SIG-M5 (cell line): Measurements from ENCODE around the gene BTBD8.
"Not testable (repeated sequence)": the region's sequence is repeated elsewhere in the genome, so short reads cannot be mapped to it uniquely, and the experiment has no call there.

Experiments used
- DNase-seq: peaks from one replicate; lab custom pipeline; 2025; lab: John Stamatoyannopoulos, UW

BTBD8 gene

DNA sequence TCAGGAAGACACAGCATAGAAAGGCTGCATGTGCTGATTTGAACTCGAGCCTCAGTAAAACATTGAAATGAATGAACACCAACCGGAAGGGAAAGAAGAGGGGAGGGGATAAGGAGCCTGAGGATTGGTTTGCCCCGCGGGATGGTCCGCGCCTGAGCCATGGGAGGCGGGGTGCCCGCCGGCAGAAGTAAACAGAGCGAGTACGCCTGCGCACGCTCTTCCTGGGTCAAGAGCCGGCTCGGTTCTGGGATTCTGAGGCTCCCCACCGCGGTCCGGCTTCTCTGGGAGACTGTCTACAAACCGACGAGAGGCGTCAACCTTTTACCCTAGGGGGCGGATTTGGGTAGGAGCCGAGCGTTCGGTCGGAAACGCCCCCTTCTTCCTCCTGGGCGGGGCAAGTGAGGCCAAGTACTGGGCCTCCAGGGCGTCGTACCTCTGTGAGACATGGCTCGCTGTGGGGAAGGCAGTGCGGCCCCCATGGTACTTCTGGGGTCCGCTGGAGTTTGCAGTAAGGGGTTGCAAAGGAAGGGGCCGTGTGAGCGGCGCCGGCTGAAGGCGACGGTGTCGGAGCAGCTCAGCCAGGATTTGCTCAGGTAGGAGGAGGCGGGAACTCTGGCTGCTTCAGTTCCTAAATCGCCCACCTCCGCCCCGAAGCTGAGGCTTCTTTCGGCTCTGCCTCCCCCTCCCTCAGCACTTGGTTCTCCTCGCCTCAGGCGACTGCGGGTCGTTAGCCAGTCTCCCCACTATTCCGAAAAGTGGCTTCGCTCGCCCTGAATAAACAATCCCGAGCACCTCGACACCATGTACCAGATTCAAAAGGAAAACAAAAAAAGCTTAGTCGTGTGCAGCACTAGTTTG is at the start of gene BTBD8:
Gene BTBD8, plus strand, starts transcription at position 218 of the 858 bp plus-strand sequence. Its CDS starts 227 bp downstream, at position 445.
- peak; percentile 32 for DNase-seq

DNA sequence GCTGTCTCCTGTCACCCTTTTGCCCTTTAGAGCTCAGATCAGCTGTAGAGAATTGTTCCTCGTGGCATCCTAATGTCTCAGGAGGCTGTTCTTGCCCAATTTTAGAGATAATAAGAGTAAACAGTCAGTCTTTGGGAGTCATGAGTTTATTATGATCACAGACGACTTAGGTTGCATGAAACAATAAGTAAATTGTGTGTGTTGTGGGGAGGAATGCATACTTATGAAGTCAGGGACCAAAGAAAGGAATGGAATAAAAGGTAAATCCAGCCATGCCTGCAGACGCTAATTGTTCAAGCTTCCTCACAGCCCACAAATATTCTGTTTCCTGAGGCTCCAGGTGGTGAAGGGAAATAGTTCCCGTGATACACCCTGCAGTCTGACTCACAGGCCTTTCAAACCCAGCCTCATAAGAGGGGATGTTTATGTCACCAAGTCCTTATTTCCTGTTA is 49.5 kb upstream of the BTBD8 start:
- DNase-seq, result no peak

DNA sequence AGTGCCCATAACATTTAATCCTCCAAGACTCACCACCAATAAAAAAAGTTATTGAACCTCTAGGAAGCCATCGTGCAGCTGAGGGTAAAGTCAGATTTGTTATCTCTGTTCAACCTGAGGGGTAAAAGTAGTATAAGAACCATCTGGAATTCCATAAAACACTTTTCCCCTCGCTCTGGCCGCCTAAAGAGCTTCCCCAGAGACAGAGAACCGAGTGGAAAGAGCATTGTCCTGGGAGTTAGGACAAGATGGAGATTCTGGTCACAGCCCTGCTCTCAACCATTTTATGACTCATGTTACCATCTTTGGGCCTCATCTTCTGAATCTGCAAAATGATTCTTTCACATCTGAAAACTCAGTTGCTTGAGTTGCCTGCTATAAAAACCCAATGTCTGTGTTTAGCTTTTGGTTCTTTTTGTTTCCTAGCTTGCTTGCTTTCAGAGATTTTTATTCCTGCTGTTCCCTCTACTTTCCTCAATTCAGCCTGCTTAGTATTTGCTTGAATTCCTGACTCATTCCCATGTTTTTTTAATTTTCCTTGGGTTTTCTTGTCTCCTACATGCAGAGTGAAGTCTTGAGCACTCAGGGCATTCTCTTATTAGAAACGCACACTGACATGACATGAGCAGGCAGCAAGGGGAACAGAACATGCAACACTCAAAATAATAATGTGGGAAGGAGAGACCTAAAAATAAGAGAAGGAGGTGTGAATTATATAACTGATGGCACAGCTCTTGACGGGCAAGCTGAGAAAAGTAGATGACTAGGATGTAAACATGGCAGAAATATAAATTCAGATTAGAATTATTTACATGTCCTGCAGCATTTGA is 48.6 kb upstream of the BTBD8 start:
- DNase-seq, result no peak

DNA sequence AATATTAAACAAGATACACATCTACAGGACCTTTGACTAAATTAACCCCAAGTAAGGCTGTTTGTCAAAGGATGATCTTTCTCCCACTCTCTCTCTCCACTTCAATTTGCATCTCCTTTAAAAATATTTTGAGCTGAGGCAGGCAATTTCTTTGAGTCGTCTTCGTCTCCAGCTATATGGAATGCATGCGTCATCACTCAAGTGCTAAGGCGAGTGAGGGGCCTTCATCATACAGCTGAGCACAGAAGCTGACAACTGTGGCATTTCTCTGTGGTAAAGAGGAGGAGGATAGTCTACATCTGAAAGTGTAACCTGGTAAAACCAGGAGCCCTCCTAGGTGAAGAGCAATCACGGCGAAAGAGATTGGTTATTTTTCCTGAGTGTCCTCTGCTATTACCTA is 42.7 kb upstream of the BTBD8 start:
- DNase-seq, result no peak

DNA sequence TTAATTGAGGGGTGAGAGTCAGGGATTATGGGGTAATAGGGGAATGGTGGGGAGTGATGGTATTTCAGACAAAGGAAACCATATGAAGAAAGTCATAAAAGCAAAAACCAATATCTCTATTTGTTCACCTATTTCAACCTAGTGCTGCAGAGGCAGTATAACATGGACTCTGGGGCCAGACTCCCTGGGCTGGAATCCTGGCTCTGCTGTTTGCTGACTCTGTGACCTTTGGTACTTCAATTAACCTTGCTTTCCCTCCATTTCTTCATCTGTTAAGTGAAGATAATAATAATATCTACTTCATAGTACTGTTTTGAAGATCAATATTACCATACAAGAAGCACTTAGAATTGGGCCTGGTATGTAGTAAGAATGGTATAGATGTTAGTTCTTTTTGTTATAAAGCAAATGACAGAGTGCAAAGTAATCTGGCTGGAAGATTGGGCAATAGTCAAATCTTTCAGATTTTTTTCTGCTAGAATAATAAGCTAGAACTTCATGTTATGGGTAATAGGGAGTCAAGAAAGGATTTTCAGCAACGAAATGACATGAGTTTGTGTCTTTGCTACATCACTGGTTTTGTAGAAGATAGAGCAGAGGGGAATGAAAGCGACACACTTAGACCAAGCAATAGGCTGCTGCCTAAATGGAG is 41.3 kb upstream of the BTBD8 start:
- no peak for DNase-seq

DNA sequence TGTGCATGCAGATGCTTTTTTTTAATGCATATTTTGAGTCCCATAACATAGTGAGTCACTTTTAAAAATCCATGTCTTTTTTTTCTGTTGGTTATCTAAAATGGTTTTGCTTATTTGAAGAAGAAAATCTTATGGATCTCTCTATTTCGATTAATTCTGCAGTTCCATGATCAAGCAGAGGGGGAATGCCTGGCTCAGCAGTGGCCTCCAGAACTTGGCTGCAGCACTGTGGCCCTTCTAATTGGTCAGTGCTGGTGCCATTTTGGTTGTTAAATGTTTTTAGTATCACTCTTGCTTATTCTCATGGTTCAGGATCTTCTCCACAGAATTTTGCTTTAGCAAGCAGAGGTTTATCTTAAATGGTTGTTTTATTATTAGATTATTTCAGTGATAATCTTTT is 39.2 kb upstream of the BTBD8 start:
- DNase-seq, result no peak

DNA sequence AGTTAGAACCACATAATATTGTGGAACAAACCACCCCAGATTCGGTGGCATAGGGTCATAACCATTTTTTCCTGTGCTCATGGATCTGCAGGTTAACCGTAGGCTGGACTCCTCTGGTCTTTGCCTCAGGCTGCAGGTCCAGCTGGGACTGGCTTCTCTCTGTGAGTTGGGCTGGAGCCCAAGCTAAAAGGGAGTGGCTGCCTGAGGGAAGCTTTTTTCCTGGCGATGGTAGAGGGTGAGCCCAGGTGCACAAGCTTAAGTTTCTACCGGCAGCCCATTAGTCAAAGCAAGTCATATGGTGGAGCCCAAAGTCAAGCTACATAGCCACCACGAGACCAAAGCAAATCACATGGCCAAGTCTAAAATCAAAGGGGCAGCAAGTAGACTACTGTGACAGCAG is 36.5 kb upstream of the BTBD8 start:
- DNase-seq, result no peak

DNA sequence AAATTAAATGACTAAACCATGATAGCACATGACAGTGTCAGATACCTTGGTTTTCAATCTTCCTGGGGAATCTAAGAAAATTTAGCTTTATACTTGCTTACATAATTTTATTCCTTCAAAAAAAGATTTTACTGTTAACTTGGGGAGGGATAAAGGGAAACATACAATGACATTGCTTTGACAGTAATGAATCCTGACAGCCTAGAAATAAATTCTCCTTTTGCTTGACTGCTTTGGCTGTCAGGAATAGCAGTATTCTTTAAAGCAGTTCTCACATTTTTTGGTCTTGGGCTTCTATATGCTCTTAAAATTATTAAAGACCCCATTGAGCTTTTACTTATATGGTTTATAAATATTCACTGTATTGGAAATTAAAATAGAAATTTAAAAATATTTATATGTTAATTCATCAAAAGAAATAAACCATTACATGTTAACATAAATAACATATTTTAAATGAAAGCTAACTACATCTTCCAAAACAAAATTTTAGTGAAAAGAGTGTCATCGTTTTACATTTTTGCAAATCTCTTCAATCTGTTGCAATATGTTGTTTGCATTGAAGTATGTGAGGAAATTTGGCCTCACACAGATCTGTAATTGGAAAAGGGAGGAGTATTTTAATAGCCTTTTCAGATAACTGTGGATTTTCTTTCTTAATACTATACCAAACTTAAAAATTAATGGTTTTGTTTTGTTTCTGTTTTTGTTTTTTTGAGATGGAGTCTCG is 34.2 kb upstream of the BTBD8 start:
- no peak for DNase-seq

DNA sequence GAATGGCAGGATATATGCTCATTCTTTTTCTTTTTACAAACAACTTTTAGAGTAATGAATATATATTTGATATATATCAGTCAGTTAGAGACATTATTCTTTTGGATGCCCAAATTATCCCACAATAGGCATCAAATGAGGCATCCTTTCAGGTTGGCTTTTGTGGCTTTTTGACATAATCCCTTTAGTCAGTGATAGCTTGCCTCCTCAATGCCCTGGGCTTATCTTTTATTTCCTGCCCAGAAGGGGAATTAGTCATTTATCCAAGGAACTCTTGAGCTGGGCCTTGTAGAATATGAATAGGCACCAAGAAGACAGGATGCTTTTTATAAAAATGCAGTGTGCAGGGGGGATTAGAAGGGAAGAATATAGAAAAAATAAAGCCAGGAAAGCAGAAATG is 28.2 kb upstream of the BTBD8 start:
- no peak for DNase-seq

DNA sequence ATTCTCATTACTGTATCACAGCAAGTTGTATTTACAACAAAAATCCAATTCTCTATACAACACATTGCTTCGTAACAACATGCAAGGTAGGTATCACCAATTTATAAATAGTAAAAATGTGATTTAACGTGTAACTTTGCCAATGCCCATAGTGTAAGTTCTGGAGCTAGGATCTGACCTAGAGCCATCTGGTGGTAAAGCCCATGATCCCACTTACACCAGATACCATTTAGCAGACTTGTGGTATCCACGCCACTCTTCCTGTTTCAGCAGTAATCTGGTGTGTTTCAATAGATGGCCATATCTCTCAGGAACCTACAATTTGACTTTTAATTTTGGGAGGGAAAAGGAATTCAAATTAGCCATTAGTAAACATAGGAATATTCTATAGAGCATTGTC is 15.1 kb upstream of the BTBD8 start:
- DNase-seq, result no peak

DNA sequence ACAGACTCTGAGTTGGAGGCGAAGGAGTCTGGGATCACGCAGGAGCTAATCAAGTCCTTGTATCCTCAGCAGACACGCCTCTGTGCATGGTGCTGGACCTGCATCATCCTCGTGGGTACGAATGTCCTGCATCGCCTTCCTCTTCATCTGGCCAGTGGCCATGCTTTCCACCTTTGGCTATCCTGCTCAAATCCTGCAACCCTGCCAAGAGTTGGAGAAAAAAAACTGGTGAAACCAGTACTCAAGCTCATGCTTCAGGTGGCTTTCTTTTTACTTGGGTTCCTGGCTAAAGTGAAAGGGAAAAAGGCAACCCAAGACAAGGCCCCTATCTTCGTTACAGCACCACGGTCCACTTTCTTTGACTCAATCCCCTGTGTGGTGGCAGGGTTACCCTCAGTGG is 13.8 kb upstream of the BTBD8 start:
- DNase-seq, result no peak

DNA sequence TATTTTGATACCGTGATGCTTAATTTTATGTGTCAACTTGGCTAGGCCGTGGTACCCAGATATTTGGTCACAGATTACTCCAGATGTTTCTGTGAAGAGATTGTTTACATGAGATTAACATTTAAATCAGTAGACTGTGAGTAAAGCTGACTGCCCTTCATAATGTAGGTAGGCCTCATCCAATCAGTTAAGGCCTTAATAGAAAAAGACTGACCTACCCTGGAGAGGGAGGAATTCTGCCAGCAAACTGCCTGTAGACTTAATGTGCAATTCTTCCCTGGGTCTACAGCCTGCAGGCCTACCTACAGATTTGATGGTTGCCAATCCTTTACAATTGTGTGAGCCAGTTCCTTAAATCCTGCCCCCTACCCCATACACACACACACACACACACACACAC is 9.3 kb upstream of the BTBD8 start:
- DNase-seq, result no peak

DNA sequence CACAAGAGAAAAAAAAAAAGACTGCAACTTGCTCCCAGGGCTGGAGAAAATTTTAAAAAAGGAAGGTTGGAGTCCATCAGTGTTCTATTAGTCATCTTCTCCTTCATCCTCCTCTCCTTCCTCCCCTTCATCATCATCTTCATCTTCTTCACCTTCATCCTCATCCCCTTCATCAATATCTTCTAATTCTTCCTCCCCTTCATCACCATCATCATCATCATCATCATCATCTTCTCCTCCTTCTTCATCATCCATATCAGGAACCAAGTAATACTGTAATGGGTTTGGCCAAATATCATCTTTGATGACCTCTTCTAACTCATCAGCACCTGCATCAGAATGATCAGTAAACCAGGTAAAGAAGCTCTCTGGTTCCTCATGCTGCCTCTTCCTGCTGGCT is 5.7 kb upstream of the BTBD8 start:
- DNase-seq, result not testable (repeated sequence)

DNA sequence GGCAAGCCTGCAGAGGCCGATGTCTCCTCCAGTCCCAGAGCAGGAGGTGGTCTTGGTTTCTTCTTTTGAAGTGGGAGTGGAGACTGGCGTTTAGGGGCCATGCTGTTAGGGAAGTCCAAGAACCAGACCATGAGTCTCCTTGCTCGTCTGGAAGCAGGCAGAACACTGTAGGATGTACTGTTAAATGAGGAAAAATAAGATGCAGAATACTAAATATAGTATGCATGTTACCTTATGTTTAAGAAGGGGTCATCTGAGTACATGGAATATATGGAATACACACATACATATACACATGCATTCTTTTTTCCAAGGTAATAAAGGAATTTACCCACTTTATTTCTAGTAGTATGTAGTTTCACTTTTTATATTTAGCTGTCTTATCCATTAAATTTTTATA is 4.8 kb upstream of the BTBD8 start, which contains the start of gene SETSIP:
Gene SETSIP, minus strand, starts transcription at position 101 of the 400 bp plus-strand sequence. Its CDS starts 0 bp downstream, at position 101.
- DNase-seq, result no peak

DNA sequence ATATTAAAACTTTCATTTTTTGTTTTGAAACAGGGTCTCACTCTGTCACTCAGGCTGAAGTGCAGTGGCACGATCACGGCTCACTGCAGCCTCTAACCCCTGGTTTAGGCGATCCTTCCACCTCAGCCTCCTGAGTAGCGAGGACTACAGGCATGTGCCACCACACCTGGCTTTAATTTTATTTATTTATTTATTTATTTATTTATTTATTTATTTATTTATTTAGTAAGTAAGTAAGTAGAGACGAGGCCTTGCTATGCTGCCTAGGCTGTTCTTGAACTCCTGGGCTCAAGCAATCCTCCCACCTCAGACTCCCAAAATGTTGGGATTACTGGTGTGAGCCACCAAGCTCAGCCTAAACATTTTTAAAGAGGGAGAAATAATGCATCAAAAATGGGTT is 3.8 kb upstream of the BTBD8 start:
- DNase-seq, result no peak

DNA sequence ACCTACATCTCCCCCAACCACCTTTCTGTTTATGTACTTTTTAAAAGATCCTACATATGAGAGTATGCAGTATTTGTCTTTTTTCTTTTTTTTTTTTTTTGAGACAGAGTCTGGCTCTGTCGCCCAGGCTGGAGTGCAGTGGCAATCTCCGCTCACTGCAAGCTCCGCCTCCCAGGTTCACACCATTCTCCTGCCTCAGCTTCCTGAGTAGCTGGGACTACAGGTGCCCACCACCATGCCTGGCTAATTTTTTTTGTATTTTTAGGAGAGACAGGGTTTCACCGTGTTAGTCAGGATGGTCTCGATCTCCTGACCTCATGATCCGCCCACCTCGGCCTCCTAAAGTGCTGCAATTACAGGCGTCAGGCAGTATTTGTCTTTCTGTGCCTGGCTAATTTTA is 2.1 kb upstream of the BTBD8 start:
- DNase-seq, result not testable (repeated sequence)

DNA sequence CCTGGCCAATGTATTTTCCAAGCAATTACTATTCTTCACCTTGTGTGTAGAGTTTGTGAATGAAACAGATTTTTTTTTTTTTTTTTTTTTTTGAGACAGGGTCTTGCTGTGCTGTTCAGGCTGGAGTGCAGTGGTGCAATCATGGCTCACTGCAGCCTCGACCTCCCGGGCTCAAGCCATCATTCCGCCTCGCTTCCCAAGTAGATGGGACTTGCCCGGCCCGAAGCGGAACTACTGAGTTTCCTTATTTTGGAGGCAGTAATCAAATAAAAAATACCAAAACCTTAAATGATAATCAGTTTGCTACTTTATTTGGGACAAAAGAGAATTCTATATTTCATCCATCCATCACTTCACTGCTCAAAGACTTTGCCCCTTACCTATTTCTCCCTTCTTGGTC is 704 bp upstream of the BTBD8 start:
- no peak for DNase-seq

DNA sequence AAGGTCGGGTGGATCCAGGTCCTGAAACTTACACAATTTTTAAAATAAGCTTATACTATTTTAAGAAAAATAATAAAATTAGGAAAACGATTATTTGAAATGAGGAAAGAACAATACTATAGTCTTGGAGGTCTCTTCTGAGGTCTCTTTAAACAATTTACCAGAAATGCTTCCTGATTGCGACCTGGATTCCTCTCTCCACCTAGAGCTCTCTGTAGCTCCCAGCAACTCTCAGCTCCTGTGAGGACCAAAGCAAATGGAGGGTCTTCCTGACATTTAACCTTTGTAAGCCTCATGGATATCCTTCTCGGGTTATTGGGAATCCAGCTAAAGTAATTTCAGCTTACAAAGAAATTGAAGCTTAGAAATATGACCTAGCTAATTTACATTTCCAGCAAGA is 886 bp downstream of the BTBD8 start:
- no peak for DNase-seq

DNA sequence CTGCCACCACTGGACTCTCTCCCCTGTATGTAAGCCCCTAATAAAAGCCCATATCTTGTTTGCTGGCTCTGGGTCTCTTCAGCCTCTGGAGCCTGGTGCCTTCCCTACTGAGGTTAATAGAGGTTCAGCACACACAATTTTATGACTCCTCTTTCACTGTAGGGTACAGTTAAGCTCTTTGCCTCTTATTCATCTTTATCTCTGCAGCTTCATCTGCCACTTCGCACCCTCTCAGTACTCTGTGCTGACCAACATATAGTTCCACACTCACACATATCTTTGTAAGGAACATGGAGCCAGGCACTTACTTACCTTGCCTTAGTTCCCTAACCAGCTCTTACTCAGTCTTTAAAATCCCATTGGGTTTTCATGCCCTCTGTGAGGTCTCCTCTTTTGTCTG is 4.5 kb downstream of the BTBD8 start:
- no peak for DNase-seq

DNA sequence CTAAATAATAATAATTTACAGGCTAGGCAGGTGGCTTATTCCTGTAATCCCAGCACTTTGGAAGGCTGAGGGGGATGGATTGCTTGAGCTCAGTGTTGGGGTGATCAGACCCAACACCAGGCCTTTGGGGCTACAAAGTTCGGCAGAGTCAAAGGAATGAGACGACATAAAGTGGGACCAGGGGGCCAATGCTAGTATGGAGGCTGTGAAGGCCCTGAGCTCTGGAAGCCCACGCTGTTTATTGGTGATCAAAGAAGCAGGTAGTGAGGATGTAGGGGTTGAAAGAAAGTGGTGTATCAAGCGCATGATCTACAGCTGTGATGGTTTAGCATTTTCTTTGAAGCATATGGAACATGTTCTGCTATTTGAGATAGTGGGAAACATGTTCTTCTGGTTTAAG is 5.6 kb downstream of the BTBD8 start:
- no peak for DNase-seq

DNA sequence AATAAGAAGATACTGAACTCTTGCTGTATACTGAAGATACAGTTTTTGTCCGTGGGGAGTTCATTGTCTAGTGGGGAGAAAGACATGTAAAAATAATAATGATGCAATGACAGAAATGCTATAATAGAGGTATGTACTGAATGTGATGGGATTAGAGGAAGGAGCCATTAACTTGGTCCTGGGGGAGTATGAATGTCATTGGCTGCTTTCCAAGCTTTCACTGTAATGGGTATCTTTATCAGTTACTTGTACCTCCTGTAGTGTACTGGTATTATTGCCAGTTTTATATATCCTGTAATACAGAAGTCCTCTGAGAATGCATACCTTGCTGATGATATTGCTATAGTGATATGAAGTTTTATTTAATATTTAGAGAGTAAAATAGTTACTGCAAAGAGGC is 7.4 kb downstream of the BTBD8 start:
- DNase-seq, result no peak

DNA sequence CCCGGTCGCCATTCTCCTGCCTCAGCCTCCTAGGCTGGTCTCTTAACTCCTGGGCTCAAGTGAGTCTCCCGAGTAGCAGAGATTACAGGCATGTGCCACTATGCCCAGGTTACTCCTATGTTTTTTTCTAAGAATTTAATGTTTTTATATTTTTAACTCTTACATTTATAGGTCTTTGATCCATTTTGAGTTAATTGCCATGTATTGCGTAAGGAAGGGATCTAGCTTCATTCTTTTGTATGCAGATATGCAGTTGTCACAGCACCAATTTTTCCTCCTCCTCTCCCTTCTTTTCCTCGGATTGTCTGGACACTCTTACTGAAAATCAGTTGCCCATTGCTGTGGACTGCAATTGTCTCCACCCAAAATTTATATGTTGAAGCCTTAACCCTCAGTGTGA is 11.5 kb downstream of the BTBD8 start:
- DNase-seq, result no peak
